Upper lobe of right lung (tissue), 1 donor: Measurements from ENCODE around the gene CASP12. TPM values are rescaled to one million over a fixed set of nuclear protein-coding genes. Genes with fewer than 3 reads are reported as not detected.

Experiments used
- ATAC-seq: fragments of 200-7000 bp; cut with Tn5 transposase; one replicate; pipeline ENCODE4 v1.9.1; 2020; ENCODE audit warnings: mild to moderate bottlenecking, moderate library complexity
- DNase-seq: peaks from one replicate; pipeline ENCODE4 v3.0.0-alpha.2; 2020
- H3K27ac ChIP-seq: fragments of 200-600 bp; one replicate; pipeline ENCODE4 v1.8.0; 2022
- H3K27me3 ChIP-seq: fragments of 200-600 bp; one replicate; pipeline ENCODE4 v1.8.0; 2022; ENCODE audit warnings: mild to moderate bottlenecking
- H3K36me3 ChIP-seq: fragments of 200-600 bp; one replicate; pipeline ENCODE4 v1.8.0; 2022
- H3K4me1 ChIP-seq: fragments of 200-600 bp; one replicate; pipeline ENCODE4 v1.8.0; 2022
- H3K4me3 ChIP-seq: fragments of 200-600 bp; one replicate; pipeline ENCODE4 v1.8.0; 2022; ENCODE audit warnings: mild to moderate bottlenecking
- H3K9me3 ChIP-seq: fragments of 200-600 bp; one replicate; pipeline ENCODE4 v1.8.0; 2022
- CTCF ChIP-seq: fragments of 200-600 bp; IDR thresholded peaks from one replicate; pipeline ENCODE4 v1.8.0; 2022; ENCODE audit warnings: antibody characterized with exemption
- intact Hi-C: fragments of 100-400 bp; cut with DNase I; formaldehyde crosslinking; loops from one replicate; pipeline ENCODE4 v1.11.0; 2022
- total RNA-seq: library from RNA; stranded (reverse); fragmentation: NEBNext Ultra II Directional; extraction: Animal tissue kit (Norgen Biotek cat#: 25700); gene quantifications from one replicate; pipeline ENCODE4 v1.2.1, GENCODE V29; 2021
- donor health status: DM: no; HTN: yes; CAD: no; lungs with severe emphysema.

Gene CASP12
- total RNA-seq, 1 donor from 2014 or later: 2.4 TPM

- Histone ChIP-seq H3K9me3 (no peaks in the 10 kb centered on the region), H3K27me3 (no peaks in the 10 kb centered on the region), H3K4me3 (no peak overlapping the region), H3K36me3 (no peaks in the 10 kb centered on the region), H3K27ac (no peak overlapping the region), H3K4me1 (no peaks in the 10 kb centered on the region)
- intact Hi-C loops: no loop called here
- no peak for TF ChIP-seq CTCF
- DNase-seq (no peak), ATAC-seq (no peak)
These were observed 30.6 kb upstream of the CASP12 start for GRCh38 chr11:104928811-104929210.

GRCh38 chr11:104926771-104927611 is 28.7 kb upstream of the CASP12 start:
- DNase-seq (no peak), ATAC-seq (no peak)
- no peaks in the 10 kb centered on the region for H3K27me3 ChIP-seq
- H3K36me3 ChIP-seq: no peaks in the 10 kb centered on the region
- no peaks in the 10 kb centered on the region for H3K4me1 ChIP-seq
- TF ChIP-seq CTCF: no peak
- H3K4me3 ChIP-seq: no peak overlapping the region
- intact Hi-C loops: no loop called here
- no peaks in the 10 kb centered on the region for H3K9me3 ChIP-seq
- H3K27ac ChIP-seq: no peak overlapping the region

- no peak for TF ChIP-seq CTCF
- H3K36me3 ChIP-seq: no peaks in the 10 kb centered on the region
- no peak overlapping the region for H3K27ac ChIP-seq
- no peaks in the 10 kb centered on the region for H3K27me3 ChIP-seq
- no peak overlapping the region for H3K4me3 ChIP-seq
- H3K4me1 ChIP-seq: no peaks in the 10 kb centered on the region
- DNase-seq: no peak
- intact Hi-C loops: no loop called here
- no peak for ATAC-seq
- no peaks in the 10 kb centered on the region for H3K9me3 ChIP-seq
These were observed 27.6 kb upstream of the CASP12 start for GRCh38 chr11:104925850-104926249.

- H3K9me3 ChIP-seq: no peaks in the 10 kb centered on the region
- peak overlapping the region; percentile 78 for H3K27ac ChIP-seq
- no peak for TF ChIP-seq CTCF
- H3K27me3 ChIP-seq: no peaks in the 10 kb centered on the region
- intact Hi-C loops: no loop called here
- ATAC-seq (peak; percentile 61), DNase-seq (no peak)
- H3K36me3 ChIP-seq: no peaks in the 10 kb centered on the region
- H3K4me3 ChIP-seq: peak overlapping the region; percentile 48
- H3K4me1 ChIP-seq: no peaks in the 10 kb centered on the region
These were observed 20.0 kb upstream of the CASP12 start for GRCh38 chr11:104918113-104918824.

- H3K27me3 ChIP-seq: no peaks in the 10 kb centered on the region
- no peak for TF ChIP-seq CTCF
- H3K4me1 ChIP-seq: no peaks in the 10 kb centered on the region
- H3K36me3 ChIP-seq: no peaks in the 10 kb centered on the region
- no peak for ATAC-seq
- no peak for DNase-seq
- no peaks in the 10 kb centered on the region for H3K9me3 ChIP-seq
- H3K4me3 ChIP-seq: peak overlapping the region; percentile 48
- intact Hi-C loops: no loop called here
- H3K27ac ChIP-seq: peak overlapping the region; percentile 78
These were observed 19.2 kb upstream of the CASP12 start for GRCh38 chr11:104917271-104918112.
